CD14-positive monocyte (primary cell): ENCODE data around the gene TOMM40L. TPM values are rescaled to one million over a fixed set of nuclear protein-coding genes. Genes with fewer than 3 reads are reported as not detected.

Source experiments
- DNase-seq, 3 donors: peaks; one replicate each; pipeline ENCODE4 v3.0.0-alpha.2; 2011 to 2022
- H2AFZ ChIP-seq: 2 replicates; pipeline ENCODE4 v1.6.0; 2012; ENCODE audit warnings: mild to moderate bottlenecking, low read depth, low read length, inconsistent platforms; ENCODE audit not compliant: insufficient read depth, poor library complexity, severe bottlenecking
- H3K27ac ChIP-seq, 2 donors: 1 replicate in 1 of 2; 2 replicates in 1 of 2; pipeline ENCODE4 v1.5.1; 2012 to 2013; ENCODE audit warnings: low read length in 2 of 2, control low read depth in 1 of 2, inconsistent platforms in 1 of 2, low read depth in 1 of 2, mild to moderate bottlenecking in 1 of 2
- H3K27me3 ChIP-seq, 2 donors: one replicate each; pipeline versions ENCODE4 v1.6.0 to v1.6.1; 2011 to 2013; ENCODE audit warnings: low read length in 2 of 2; ENCODE audit not compliant: control insufficient read depth in 2 of 2, insufficient read depth in 2 of 2
- H3K36me3 ChIP-seq, 2 donors: replicated peaks in 1 of 2; 1 replicate in 1 of 2; 2 replicates in 1 of 2; pipeline versions ENCODE4 v1.5.1 to v1.6.1; 2012 to 2013; ENCODE audit warnings: low read length in 2 of 2, control low read depth in 1 of 2, inconsistent platforms in 1 of 2, mild to moderate bottlenecking in 1 of 2; ENCODE audit not compliant: insufficient read depth in 2 of 2, control insufficient read depth in 1 of 2
- H3K4me1 ChIP-seq, 2 donors: 1 replicate in 1 of 2; 2 replicates in 1 of 2; pipeline versions ENCODE4 v1.5.1 to v1.6.1; 2012 to 2013; ENCODE audit warnings: low read length in 2 of 2, control low read depth in 1 of 2, inconsistent platforms in 1 of 2, mild to moderate bottlenecking in 1 of 2, moderate library complexity in 1 of 2; ENCODE audit not compliant: insufficient read depth in 2 of 2, control insufficient read depth in 1 of 2
- H3K4me2 ChIP-seq: replicated peaks from 2 replicates; pipeline ENCODE3; 2012; ENCODE audit warnings: low read length, moderate library complexity, mild to moderate bottlenecking; ENCODE audit not compliant: poor library complexity, severe bottlenecking; ENCODE audit errors: extremely low read depth
- H3K4me3 ChIP-seq, 3 experiments: fragments of 200-600 bp in 1 of 3; sonication (generic) in 1 of 3; replicated peaks in 1 of 3; 1 replicate in 2 of 3; 2 replicates in 1 of 3; pipeline ENCODE4 v1.5.1; 2011 to 2013; ENCODE audit warnings: low read length in 3 of 3, mild to moderate bottlenecking in 3 of 3, control low read depth in 2 of 3, low read depth in 2 of 3, inconsistent platforms in 1 of 3, moderate library complexity in 1 of 3
- H3K79me2 ChIP-seq: 2 replicates; pipeline ENCODE4 v1.6.0; 2012; ENCODE audit warnings: mild to moderate bottlenecking, control low read depth, inconsistent platforms, low read length, moderate library complexity; ENCODE audit not compliant: insufficient read depth
- H3K9ac ChIP-seq: 2 replicates; pipeline ENCODE4 v1.6.0; 2017; ENCODE audit warnings: low read length, mild to moderate bottlenecking; ENCODE audit not compliant: insufficient read depth, poor library complexity, severe bottlenecking
- H3K9me3 ChIP-seq, 2 donors: replicated peaks in 1 of 2; 1 replicate in 1 of 2; 2 replicates in 1 of 2; pipeline versions ENCODE4 v1.5.1 to v1.6.1; 2012 to 2013; ENCODE audit warnings: low read length in 2 of 2, control low read depth in 1 of 2; ENCODE audit not compliant: control insufficient read depth in 1 of 2, insufficient read depth in 1 of 2
- H4K20me1 ChIP-seq: 2 replicates; pipeline ENCODE4 v1.6.0; 2012; ENCODE audit warnings: mild to moderate bottlenecking, low read length, control low read depth, moderate library complexity; ENCODE audit not compliant: insufficient read depth
- H3K27ac Mint-ChIP-seq, 7 donors: one replicate each; pipeline ENCODE4 v1.8.0; 2020; ENCODE audit warnings: mild to moderate bottlenecking in 7 of 7, mixed read lengths in 7 of 7, moderate library complexity in 6 of 7, inconsistent platforms in 2 of 7
- H3K27me3 Mint-ChIP-seq, 3 donors: one replicate each; pipeline ENCODE4 v1.8.0; 2021 to 2022; ENCODE audit warnings: low read depth in 3 of 3, mild to moderate bottlenecking in 3 of 3, mixed read lengths in 3 of 3, moderate library complexity in 3 of 3, inconsistent platforms in 1 of 3
- H3K36me3 Mint-ChIP-seq, 2 donors: one replicate each; pipeline ENCODE4 v1.8.0; 2020; ENCODE audit warnings: mixed read lengths in 2 of 2, inconsistent platforms in 1 of 2, mild to moderate bottlenecking in 1 of 2
- H3K4me1 Mint-ChIP-seq: one replicate; pipeline ENCODE4 v1.8.0; 2020; ENCODE audit warnings: mild to moderate bottlenecking, mixed read lengths
- H3K4me3 Mint-ChIP-seq, 2 donors: one replicate each; pipeline ENCODE4 v1.8.0; 2020; ENCODE audit warnings: mild to moderate bottlenecking in 2 of 2, mixed read lengths in 2 of 2, moderate library complexity in 1 of 2
- H3K9me3 Mint-ChIP-seq, 7 donors: one replicate each; pipeline ENCODE4 v1.8.0; 2020 to 2022; ENCODE audit warnings: mixed read lengths in 7 of 7, mild to moderate bottlenecking in 6 of 7, moderate library complexity in 6 of 7, inconsistent platforms in 2 of 7
- WGBS: methylation state at CpG from one replicate; pipeline ENCODE4 v1.1.5; 2013; ENCODE audit warnings: missing lambda C conversion rate; ENCODE audit not compliant: insufficient coverage; 5-methylcytosine and 5-hydroxymethylcytosine counted together
- intact Hi-C, 2 donors: fragments of 100-400 bp; cut with micrococcal nuclease; formaldehyde crosslinking; loops; one replicate each; pipeline versions ENCODE4 v1.15.0 to v1.15.1; 2023
- polyA plus RNA-seq, 3 donors: library from polyadenylated mRNA; depleted of rRNA in 1 of 3; unstranded in 2 of 3; stranded (reverse) in 1 of 3; fragments of 300-500 nt in 2 of 3; fragments of >200 nt in 1 of 3; fragmentation: Illumina TruSeq in 2 of 3; gene quantifications; 1 replicate in 2 of 3; 2 replicates in 1 of 3; pipeline ENCODE4 v1.2.3, GENCODE V29; 2012 to 2021
- TF ChIP-seq, protein P1 (sequence below): fragments of 200-600 bp; IDR thresholded peaks from one replicate; pipeline ENCODE4 v1.8.0; 2022; ENCODE audit warnings: antibody characterized with exemption, mild to moderate bottlenecking

TOMM40L gene
- polyA plus RNA-seq, 3 donors = 3.8 to 31.5 (median 5.2) TPM

DNA sequence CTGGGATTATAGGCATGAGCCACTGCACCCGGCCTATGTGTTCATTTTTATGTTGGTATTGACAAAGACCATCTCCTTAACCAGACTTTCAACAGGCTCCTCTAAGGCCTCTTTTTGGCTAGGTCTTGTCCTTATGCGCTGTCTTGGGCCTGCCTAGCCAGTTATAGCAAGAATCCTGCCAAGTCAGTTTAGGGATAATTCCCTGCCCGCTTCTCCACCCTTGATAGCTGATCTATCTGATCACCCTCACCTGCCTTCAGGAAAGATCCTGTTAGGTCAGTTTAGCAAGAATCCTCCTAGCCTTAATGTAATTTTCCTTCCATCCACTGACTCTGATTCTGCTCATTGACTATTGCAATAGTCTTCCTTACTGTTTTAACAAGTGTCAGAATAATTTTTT, 46.2 kb upstream of the TOMM40L start:
- Mint-ChIP-seq H3K27me3 (no peaks in the 10 kb centered on the region), H3K4me1 (peaks cover 65% of the 10 kb centered on the region), H3K36me3 (peaks cover 10 to 16% of the 10 kb centered on the region in 2 donors), H3K4me3 (no peak overlapping the region), H3K9me3 (no peaks in the 10 kb centered on the region), H3K27ac (peak overlapping the region in 4 of 7 donors; percentile 26 to 79 (median 60))
- Histone ChIP-seq H3K27me3 (no peaks in the 10 kb centered on the region), H3K9me3 (no peaks in the 10 kb centered on the region), H3K79me2 (peaks cover 19% of the 10 kb centered on the region), H4K20me1 (no peaks in the 10 kb centered on the region), H3K27ac (no peak overlapping the region), H3K4me3 (no peak overlapping the region), H3K4me2 (no peak overlapping the region), H3K36me3 (peaks cover 12 to 13% of the 10 kb centered on the region in 2 donors), H3K4me1 (peaks cover 62 to 68% of the 10 kb centered on the region in 2 donors), H2AFZ (no peak overlapping the region), H3K9ac (no peak overlapping the region)
- 94% methylated on average over 2 of the region's 3 CpGs for WGBS
- DNase-seq = no peak
- TF ChIP-seq, protein P1, sequence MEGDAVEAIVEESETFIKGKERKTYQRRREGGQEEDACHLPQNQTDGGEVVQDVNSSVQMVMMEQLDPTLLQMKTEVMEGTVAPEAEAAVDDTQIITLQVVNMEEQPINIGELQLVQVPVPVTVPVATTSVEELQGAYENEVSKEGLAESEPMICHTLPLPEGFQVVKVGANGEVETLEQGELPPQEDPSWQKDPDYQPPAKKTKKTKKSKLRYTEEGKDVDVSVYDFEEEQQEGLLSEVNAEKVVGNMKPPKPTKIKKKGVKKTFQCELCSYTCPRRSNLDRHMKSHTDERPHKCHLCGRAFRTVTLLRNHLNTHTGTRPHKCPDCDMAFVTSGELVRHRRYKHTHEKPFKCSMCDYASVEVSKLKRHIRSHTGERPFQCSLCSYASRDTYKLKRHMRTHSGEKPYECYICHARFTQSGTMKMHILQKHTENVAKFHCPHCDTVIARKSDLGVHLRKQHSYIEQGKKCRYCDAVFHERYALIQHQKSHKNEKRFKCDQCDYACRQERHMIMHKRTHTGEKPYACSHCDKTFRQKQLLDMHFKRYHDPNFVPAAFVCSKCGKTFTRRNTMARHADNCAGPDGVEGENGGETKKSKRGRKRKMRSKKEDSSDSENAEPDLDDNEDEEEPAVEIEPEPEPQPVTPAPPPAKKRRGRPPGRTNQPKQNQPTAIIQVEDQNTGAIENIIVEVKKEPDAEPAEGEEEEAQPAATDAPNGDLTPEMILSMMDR = no peak
- intact Hi-C loops = no loop called here

DNA sequence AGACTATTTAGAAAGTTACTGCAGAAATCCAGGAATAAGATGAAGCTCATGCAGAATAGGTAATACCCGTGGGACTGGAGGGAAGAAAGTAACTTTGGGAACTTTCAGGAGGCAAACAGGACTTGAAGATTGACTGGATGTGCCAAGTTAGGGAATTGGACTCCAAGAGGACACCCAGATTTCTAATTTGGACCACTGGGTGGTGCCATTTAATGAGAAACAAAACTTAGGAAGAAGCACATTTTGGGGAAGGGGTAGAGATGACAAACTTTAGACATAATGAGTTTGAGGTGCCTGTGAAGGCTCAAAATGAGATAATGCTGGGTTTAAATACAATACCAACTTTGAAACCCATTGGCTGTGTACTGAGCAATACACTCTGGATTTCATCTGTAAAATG, 45.2 kb upstream of the TOMM40L start:
- H3K4me3 ChIP-seq = no peak overlapping the region
- no peaks in the 10 kb centered on the region for H3K9me3 Mint-ChIP-seq
- H3K27ac ChIP-seq = no peak overlapping the region

More for the DNA sequence above, 45.2 kb upstream of the TOMM40L start:
- Mint-ChIP-seq H3K27me3 (no peaks in the 10 kb centered on the region), H3K4me3 (no peak overlapping the region), H3K36me3 (peaks cover 1 to 6% of the 10 kb centered on the region in 2 donors), H3K4me1 (peaks cover 69% of the 10 kb centered on the region), H3K27ac (peak overlapping the region in 3 of 7 donors; percentile 38 to 50 (median 42))
- Histone ChIP-seq H3K79me2 (peaks cover 16% of the 10 kb centered on the region), H3K27me3 (no peaks in the 10 kb centered on the region), H2AFZ (no peak overlapping the region), H3K9ac (no peak overlapping the region), H3K9me3 (no peaks in the 10 kb centered on the region), H3K4me2 (no peak overlapping the region), H3K36me3 (peaks cover 3% of the 10 kb centered on the region in 2 donors), H3K4me1 (peaks cover 67 to 75% of the 10 kb centered on the region in 2 donors), H4K20me1 (no peaks in the 10 kb centered on the region)
- TF ChIP-seq, protein P1 = peak; percentile 53
- WGBS = 88% methylated on average over 1 of the region's 1 CpG
- DNase-seq = peak; percentile 29 to 55 (median 51)
- intact Hi-C loops = no loop called here
